Hematopoietic multipotent progenitor cell treated with erythropoietin and hydrocortisone succinate and interleukin-3 and kit ligand, for 15 days (in vitro differentiated cells): ENCODE measurements around the gene DOP1A.

Experiments used
- DNase-seq: peaks from one replicate; pipeline ENCODE4 v3.0.0-alpha.2; 2015; ENCODE audit warnings: low spot score

Gene DOP1A

DNA sequence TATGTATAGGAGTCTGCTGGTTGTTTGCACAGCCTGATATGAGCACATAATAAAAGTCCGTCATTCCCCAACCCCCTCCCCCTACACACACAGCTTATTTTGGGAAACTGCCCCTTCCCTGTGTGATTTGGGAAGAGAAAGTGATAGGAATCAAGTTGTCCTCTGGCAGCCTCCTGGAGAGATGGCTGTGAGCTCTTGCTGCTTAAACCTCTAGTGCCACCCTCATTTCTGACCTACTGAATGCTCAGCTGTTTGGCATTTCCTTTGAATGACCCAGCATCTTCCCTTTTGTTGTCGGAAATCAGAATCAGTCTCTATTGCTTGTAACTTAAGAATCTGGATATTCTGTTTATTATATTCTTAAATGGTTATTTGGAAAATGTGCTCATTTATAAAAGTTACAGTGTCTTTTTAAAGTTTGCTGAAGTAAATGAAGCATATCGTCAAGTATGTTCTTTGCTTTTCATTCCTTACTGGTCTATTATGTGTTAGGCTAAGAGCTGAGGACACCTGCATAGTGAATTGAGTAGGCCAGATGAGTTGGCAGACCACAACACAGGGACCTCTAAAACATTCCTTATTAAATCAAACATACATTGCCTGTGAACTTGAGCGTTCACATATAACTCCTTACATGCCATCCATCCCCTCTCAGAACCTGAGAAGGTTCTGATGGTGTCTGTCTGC lies 131.2 kb downstream of the DOP1A start:
- no peak for DNase-seq

DNA sequence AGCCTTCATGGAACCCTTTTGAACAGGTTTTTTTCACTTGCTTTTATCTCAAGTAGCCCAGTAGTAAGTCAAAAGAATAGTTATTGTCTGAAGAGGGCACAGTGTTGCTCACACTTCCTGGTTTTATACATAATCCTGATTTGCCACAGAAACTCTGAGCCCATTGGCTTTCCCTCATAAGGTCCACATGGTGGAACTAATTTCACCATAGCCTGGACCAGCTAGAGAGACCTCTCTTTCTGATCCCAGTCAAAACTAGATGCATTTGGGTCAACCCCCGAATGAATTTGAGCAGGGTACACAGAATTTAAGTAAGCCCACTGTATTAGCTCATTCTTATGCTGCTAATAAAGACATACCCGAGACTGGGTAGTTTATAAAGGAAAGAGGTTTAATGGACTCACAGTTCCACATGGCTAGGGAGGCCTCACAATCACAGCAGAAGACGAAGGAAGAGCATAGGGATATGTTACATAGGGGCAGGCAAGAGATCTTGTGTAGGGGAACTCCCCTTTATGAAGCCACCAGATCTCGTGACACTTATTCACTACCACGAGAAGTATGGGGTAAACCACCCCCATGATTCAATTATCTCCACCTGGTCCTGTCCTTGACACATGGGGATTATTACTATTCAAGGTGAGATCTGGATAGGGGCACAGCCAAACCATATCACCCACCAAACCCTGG lies 131.8 kb downstream of the DOP1A start:
- no peak for DNase-seq

DNA sequence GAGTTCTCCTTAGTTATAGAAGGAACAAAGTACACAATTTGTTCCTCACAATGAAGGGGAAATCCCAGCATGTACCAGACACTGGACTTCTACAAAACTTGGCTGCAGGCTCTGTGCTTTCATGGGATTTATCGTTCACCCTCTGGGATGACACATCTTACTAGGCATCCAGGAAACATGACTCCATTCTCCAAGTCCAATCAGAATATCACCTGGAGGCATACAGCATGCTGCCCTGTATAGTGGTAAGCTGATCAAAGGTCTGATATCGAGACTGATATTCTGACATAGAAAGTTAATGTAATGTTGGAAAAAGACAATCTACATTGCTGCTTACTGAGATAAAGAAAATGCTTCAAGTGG lies 132.4 kb downstream of the DOP1A start:
- DNase-seq = no peak

DNA sequence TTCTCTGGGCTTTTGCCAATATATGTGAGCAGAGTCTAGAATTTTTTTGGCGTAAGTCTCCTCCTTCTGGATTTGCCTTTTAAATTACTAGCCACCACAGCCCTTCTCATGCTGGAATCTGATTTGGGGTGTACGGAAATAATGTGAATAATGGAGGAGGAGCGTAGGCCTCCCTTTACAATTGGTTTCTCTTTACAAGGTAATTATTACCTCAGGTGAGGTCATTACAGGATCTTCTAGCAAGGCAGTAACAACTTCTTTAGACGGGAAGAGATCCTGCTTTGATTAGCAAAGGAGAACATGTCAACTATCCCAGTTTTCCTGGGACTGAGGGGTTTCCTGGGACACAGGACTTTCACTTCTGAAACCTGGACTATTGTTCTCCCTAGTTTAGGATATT lies 134.6 kb downstream of the DOP1A start:
- no peak for DNase-seq

DNA sequence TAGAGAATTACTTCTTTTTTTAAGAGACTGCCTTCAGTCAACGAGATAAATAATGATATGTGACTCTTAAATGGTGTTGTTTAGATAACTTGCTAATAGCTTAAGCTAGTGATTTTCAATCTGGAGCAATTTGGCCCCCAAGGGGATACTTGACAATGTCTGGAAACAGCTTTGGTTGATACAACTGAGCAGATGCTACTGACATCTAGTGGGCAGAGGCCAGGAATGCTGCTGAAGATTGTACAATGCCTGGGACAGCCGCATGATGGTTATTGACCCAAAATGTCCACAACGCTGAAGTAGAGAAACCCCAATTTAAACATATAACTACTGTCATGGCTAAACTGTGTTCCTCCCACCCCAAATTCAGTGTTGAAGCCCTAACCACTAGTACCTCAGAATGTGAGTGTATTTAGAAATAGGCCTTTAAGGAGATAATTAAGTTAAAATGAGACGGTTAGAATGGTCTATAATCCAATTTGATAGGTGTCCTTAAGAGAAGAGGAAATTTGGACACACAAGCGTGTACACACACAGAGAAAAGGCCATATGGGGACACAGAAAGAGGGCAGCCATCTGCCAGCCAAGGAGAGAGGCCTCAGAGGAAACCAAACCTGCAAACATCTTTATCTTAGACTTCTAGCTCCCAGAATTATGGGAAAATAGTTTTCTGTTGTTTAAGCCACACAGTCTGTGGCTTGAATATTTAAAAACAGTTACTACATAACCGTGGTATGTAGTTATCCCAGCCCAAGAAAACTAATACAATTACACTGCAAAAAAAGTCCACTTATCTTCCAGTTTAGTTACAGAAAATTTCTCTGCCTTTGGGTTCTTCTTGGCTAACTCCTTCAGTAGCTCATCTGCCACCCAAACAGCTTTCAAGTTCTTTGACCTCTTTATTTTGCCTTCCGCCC lies 147.9 kb downstream of the DOP1A start:
- DNase-seq = peak; percentile 41

DNA sequence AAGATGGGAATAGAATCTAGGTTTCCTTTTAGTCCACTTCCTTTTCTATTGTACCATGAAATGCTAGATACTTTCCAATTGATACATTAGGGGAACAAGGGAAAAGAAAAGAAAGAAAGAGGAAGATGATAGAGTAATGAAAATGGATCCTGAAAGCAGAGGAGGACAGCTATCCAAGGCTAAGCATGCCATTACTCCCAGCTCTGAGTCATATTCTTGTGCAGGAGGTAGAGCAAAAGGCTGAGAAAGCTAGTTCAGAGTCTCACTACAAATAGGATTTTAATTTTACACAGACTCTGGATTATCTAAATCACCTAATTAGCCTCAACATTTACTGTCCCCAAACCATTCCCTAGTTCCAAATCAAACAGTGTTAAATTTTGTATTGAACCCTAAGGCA lies 149.3 kb downstream of the DOP1A start:
- DNase-seq = no peak
